ENCODE measurements around the gene B4GALNT4. TPM values are rescaled to one million over a fixed set of nuclear protein-coding genes. Genes with fewer than 3 reads are reported as not detected.

B4GALNT4 gene
- total RNA-seq, 1 donor from 2014 or later: 0.38 TPM

- H3K4me3 ChIP-seq: no peak overlapping the region
- no peak overlapping the region for H3K27ac ChIP-seq
- H3K36me3 ChIP-seq: no peaks in the 10 kb centered on the region
- H3K9me3 ChIP-seq: no peaks in the 10 kb centered on the region
- no peak for ATAC-seq
- H3K27me3 ChIP-seq (ENCODE audit: low read depth): peaks cover 13% of the 10 kb centered on the region
- no peak for TF ChIP-seq CTCF (IDR thresholded peaks at IDR 0.05)
- H3K4me1 ChIP-seq: no peaks in the 10 kb centered on the region
- no peak for DNase-seq
- intact Hi-C loops (cut with DNase I): no loop called here
These were observed 8.7 kb downstream of the B4GALNT4 start for GRCh38 chr11:377883-378500.

- Histone ChIP-seq H3K9me3 (no peaks in the 10 kb centered on the region), H3K4me1 (no peaks in the 10 kb centered on the region), H3K27me3 (ENCODE audit: low read depth) (peaks cover 13% of the 10 kb centered on the region), H3K4me3 (no peak overlapping the region), H3K36me3 (no peaks in the 10 kb centered on the region), H3K27ac (no peak overlapping the region)
- TF ChIP-seq CTCF (IDR thresholded peaks at IDR 0.05): no peak
- peak in 1 of 2 donors; percentile 3 for ATAC-seq
- intact Hi-C loops (cut with DNase I): no loop called here
- DNase-seq: no peak
These were observed 10.2 kb downstream of the B4GALNT4 start for GRCh38 chr11:379205-380094.

GRCh38 chr11:380095-380480 lies 10.8 kb downstream of the B4GALNT4 start:
- Histone ChIP-seq H3K27ac (no peak overlapping the region), H3K4me1 (no peaks in the 10 kb centered on the region), H3K9me3 (no peaks in the 10 kb centered on the region), H3K36me3 (no peaks in the 10 kb centered on the region), H3K4me3 (no peak overlapping the region), H3K27me3 (ENCODE audit: low read depth) (peaks cover 13% of the 10 kb centered on the region)
- DNase-seq (no peak), ATAC-seq (no peak)
- TF ChIP-seq CTCF (IDR thresholded peaks at IDR 0.05): no peak
- intact Hi-C loops (cut with DNase I): no loop called here

GRCh38 chr11:380491-380890 lies 11.2 kb downstream of the B4GALNT4 start:
- Histone ChIP-seq H3K4me3 (no peak overlapping the region), H3K27ac (no peak overlapping the region), H3K27me3 (ENCODE audit: low read depth) (peaks cover 13% of the 10 kb centered on the region), H3K36me3 (no peaks in the 10 kb centered on the region), H3K9me3 (no peaks in the 10 kb centered on the region), H3K4me1 (no peaks in the 10 kb centered on the region)
- TF ChIP-seq CTCF (IDR thresholded peaks at IDR 0.05): no peak
- ATAC-seq (no peak), DNase-seq (no peak)
- intact Hi-C loops (cut with DNase I): no loop called here

- no peaks in the 10 kb centered on the region for H3K36me3 ChIP-seq
- no peak overlapping the region for H3K27ac ChIP-seq
- TF ChIP-seq CTCF (IDR thresholded peaks at IDR 0.05): no peak
- intact Hi-C loops (cut with DNase I): no loop called here
- peaks cover 13% of the 10 kb centered on the region for H3K27me3 ChIP-seq (ENCODE audit: low read depth)
- H3K4me1 ChIP-seq: no peaks in the 10 kb centered on the region
- no peak overlapping the region for H3K4me3 ChIP-seq
- no peak for DNase-seq
- H3K9me3 ChIP-seq: no peaks in the 10 kb centered on the region
- no peak for ATAC-seq
These were observed 11.7 kb downstream of the B4GALNT4 start for GRCh38 chr11:380996-381395.

Data from lower lobe of right lung (tissue), 2 donors.